GM12892 (cell line): ENCODE measurements around the gene ZNF699.

ENCODE experiments used
- POLR2A ChIP-seq: IDR thresholded peaks from 2 replicates; pipeline ENCODE4 v1.6.1; 2011; ENCODE audit warnings: low read depth, low read length, control low read depth
- POLR2AphosphoS5 ChIP-seq: IDR thresholded peaks from 2 replicates; pipeline ENCODE4 v1.6.1; 2011; ENCODE audit warnings: low read depth, low read length, control low read depth
- TAF1 ChIP-seq: IDR thresholded peaks from 2 replicates; pipeline ENCODE4 v1.6.1; 2011; ENCODE audit warnings: low read depth, mild to moderate bottlenecking, control low read depth, low read length, borderline replicate concordance

DNA sequence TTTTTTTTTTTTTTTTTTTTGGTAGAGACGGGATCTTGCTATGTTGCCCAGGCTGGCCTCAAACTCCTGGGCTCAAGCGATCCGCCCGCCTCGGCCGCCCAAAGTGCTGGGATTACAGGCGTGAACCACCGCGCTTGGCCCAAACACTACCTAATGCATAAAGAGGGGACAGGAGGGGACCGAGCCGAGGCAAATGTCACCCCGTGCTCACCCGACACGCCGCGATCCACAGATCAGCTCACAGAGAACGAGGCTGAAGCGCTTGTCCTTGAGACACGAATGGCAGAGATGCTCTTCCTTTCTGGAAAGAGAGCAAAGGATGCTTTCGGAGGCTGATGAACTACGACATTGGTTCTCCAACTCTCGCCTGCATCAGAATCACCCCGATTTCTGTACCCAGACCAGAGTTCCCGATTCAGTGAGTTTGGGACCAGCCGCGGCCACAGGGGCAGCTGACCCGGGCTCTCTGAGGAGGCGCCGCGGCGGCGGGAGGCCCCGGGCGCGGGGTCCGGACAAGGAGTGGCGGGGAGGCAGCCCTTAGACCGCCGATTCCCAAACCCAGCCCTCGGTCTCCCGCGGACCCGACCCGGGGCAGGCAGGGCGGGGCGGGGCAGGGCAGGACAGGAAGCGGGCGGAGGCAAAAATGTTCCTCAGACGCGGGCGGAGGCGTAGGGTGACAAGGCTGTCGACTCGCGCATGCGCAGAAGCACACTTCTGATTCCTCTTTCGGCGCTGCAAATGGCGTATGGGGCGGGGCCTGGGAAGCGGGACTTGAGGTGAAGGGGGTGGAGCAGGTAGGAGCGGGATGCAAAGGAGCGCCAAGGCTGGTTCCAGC is at the start of gene ZNF699:
- TF ChIP-seq POLR2AphosphoS5 (no peak), POLR2A (peak; percentile 61), TAF1 (no peak)
